ENCODE results near the gene CAPS2. TPM values are rescaled to one million over a fixed set of nuclear protein-coding genes. Genes with fewer than 3 reads are reported as not detected.

The CAPS2 gene
- total RNA-seq, 1 donor: 12.9 TPM

GRCh38 chr12:75294336-75294735, 35.8 kb downstream of the CAPS2 start:
- DNase-seq (ENCODE audit: low read depth): no peak
- TF ChIP-seq, protein P1, sequence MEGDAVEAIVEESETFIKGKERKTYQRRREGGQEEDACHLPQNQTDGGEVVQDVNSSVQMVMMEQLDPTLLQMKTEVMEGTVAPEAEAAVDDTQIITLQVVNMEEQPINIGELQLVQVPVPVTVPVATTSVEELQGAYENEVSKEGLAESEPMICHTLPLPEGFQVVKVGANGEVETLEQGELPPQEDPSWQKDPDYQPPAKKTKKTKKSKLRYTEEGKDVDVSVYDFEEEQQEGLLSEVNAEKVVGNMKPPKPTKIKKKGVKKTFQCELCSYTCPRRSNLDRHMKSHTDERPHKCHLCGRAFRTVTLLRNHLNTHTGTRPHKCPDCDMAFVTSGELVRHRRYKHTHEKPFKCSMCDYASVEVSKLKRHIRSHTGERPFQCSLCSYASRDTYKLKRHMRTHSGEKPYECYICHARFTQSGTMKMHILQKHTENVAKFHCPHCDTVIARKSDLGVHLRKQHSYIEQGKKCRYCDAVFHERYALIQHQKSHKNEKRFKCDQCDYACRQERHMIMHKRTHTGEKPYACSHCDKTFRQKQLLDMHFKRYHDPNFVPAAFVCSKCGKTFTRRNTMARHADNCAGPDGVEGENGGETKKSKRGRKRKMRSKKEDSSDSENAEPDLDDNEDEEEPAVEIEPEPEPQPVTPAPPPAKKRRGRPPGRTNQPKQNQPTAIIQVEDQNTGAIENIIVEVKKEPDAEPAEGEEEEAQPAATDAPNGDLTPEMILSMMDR (IDR thresholded peaks at IDR 0.05; ENCODE audit: insufficient read depth, low read length): no peak
- H3K4me3 ChIP-seq (ENCODE audit: low read depth, low read length): no peak overlapping the region

GRCh38 chr12:75291014-75291413, 39.1 kb downstream of the CAPS2 start:
- DNase-seq (ENCODE audit: low read depth): no peak
- TF ChIP-seq, protein P1 (IDR thresholded peaks at IDR 0.05; ENCODE audit: insufficient read depth, low read length): no peak
- no peak overlapping the region for H3K4me3 ChIP-seq (ENCODE audit: low read depth, low read length)

GRCh38 chr12:75289753-75290152, 40.4 kb downstream of the CAPS2 start:
- H3K4me3 ChIP-seq (ENCODE audit: low read depth, low read length): no peak overlapping the region
- peak; percentile 59 for DNase-seq (ENCODE audit: low read depth)
- TF ChIP-seq, protein P1 (IDR thresholded peaks at IDR 0.05; ENCODE audit: insufficient read depth, low read length): peak; percentile 47

GRCh38 chr12:75288860-75289259, 41.3 kb downstream of the CAPS2 start:
- no peak overlapping the region for H3K4me3 ChIP-seq (ENCODE audit: low read depth, low read length)
- DNase-seq (ENCODE audit: low read depth): no peak
- TF ChIP-seq, protein P1 (IDR thresholded peaks at IDR 0.05; ENCODE audit: insufficient read depth, low read length): no peak

DNA sequence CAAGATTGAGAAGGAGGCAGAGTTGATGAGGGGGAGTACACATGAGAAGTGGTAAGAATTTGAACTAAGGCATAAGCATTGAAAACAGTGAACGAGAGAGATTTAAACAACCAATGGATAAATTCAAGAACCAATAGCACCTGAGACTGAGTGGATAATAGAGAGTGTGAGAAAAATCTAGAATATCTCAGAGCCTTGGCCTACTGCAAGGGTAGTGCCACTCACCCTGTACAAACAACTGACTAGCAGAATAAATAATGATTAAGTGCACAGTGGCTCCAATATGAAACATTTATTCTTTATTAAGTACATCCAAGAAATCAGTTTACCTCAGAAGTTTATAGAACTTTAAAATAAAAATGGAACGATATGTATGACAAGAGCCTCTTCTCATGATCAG, 54.4 kb downstream of the CAPS2 start:
- TF ChIP-seq, protein P1 (IDR thresholded peaks at IDR 0.05; ENCODE audit: insufficient read depth, low read length): no peak
- DNase-seq (ENCODE audit: low read depth): no peak

DNA sequence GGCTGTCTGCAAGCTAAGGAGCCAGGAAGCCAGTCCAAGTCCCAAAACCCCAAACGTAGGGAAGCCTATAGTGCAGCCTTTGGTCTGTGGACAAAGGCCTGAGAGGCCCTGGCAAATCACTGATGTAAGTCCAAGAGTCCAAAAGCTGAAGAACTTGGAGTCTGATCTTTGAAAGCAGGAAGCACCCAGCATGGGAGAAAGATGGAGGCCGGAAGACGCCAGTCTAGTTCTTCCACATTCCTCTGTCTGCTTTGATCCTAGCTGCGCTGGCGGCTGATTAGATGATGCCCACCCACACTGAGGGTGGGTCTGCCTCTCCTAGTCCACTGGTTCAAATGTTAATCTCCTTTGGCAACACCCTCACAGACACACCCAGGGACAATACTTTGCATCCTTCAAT, 58.5 kb downstream of the CAPS2 start:
- DNase-seq (ENCODE audit: low read depth): no peak
- no peak overlapping the region for H3K4me3 ChIP-seq (ENCODE audit: low read depth, low read length)
- TF ChIP-seq, protein P1 (IDR thresholded peaks at IDR 0.05; ENCODE audit: insufficient read depth, low read length): no peak

More for the DNA sequence above, 54.4 kb downstream of the CAPS2 start:
- no peak overlapping the region for H3K4me3 ChIP-seq (ENCODE audit: low read depth, low read length)

- DNase-seq (ENCODE audit: low read depth): no peak
- H3K4me3 ChIP-seq (ENCODE audit: low read depth, low read length): no peak overlapping the region
- TF ChIP-seq, protein P1 (IDR thresholded peaks at IDR 0.05; ENCODE audit: insufficient read depth, low read length): no peak
Measured at GRCh38 chr12:75270157-75270556, 60.0 kb downstream of the CAPS2 start.

Data from fibroblast of the aortic adventitia (primary cell).